Endothelial cell of umbilical vein (primary cell): ENCODE results near the gene TUT7. TPM values are rescaled to one million over a fixed set of nuclear protein-coding genes. Genes with fewer than 3 reads are reported as not detected.

Experiments
- BruUV-seq: library from RNA; stranded (reverse); fragments of 400-500 nt; replicated peaks from 2 replicates; lab custom pipeline; 2021; lab: Mats Ljungman, UMichigan
- CTCF ChIA-PET: fragments of 300-600, 350-600 bp; sonication (Branson Sonifier 250); formaldehyde crosslinking; loops from one replicate; lab custom pipeline; 2021; ENCODE audit warnings: antibody characterized with exemption, inconsistent platforms; lab: Charles Lee
- POLR2A ChIA-PET: fragments of 300-600, 350-600 bp; sonication (Branson Sonifier 250); formaldehyde crosslinking; loops from one replicate; lab custom pipeline; 2021; ENCODE audit warnings: antibody characterized with exemption, inconsistent platforms; lab: Charles Lee
- DNase-seq: peaks from one replicate; pipeline ENCODE4 v3.0.0-alpha.2; 2011; ENCODE audit warnings: low read depth, low spot score
- FAIRE-seq: peaks from 2 replicates; lab custom pipeline; 2011; peaks lifted over from hg19 to GRCh38; lab: Jason Lieb, UNC
- H2AFZ ChIP-seq: 2 replicates; pipeline ENCODE4 v1.6.0; 2012; ENCODE audit warnings: low read depth, low read length, control low read depth, inconsistent platforms
- H3K27ac ChIP-seq: 2 replicates; pipeline ENCODE4 v1.5.1; 2011; ENCODE audit warnings: low read depth, mild to moderate bottlenecking, control low read depth, low read length, moderate library complexity; ENCODE audit not compliant: insufficient read depth
- H3K27me3 ChIP-seq, 2 experiments: 2 replicates each; pipeline versions ENCODE4 v1.6.0 to v1.6.1; 2011; ENCODE audit warnings: low read length in 2 of 2, mixed read lengths in 1 of 2; ENCODE audit not compliant: control insufficient read depth in 2 of 2, insufficient read depth in 2 of 2
- H3K36me3 ChIP-seq, 2 experiments: 2 replicates in 1 of 2; 3 replicates in 1 of 2; pipeline ENCODE4 v1.5.1; 2011; ENCODE audit warnings: low read length in 2 of 2, mild to moderate bottlenecking in 1 of 2, moderate library complexity in 1 of 2; ENCODE audit not compliant: control insufficient read depth in 2 of 2, insufficient read depth in 2 of 2; ENCODE audit errors: extremely low read depth in 1 of 2
- H3K4me1 ChIP-seq: 3 replicates; pipeline ENCODE4 v1.5.1; 2011; ENCODE audit warnings: mild to moderate bottlenecking, low read length; ENCODE audit not compliant: control insufficient read depth, insufficient read depth; ENCODE audit errors: extremely low read depth
- H3K4me2 ChIP-seq: 2 replicates; pipeline ENCODE4 v1.6.1; 2011; ENCODE audit warnings: low read length, control low read depth, mixed read lengths; ENCODE audit not compliant: insufficient read depth
- H3K4me3 ChIP-seq, 3 experiments: fragments of 200-600 bp in 1 of 3; sonication (generic), shearing (Covaris generic) in 1 of 3; replicated peaks in 1 of 3; 2 replicates each; pipeline ENCODE4 v1.5.1; 2011 to 2016; ENCODE audit warnings: control low read depth in 3 of 3, low read length in 3 of 3, mild to moderate bottlenecking in 2 of 3, inconsistent platforms in 1 of 3, low read depth in 1 of 3, moderate library complexity in 1 of 3; ENCODE audit not compliant: insufficient read depth in 1 of 3
- H3K79me2 ChIP-seq: 2 replicates; pipeline ENCODE4 v1.6.0; 2012; ENCODE audit warnings: low read length, inconsistent platforms; ENCODE audit not compliant: control insufficient read depth, insufficient read depth
- H3K9ac ChIP-seq: replicated peaks from 2 replicates; pipeline ENCODE3; 2011; ENCODE audit warnings: low read length, control low read depth; ENCODE audit not compliant: insufficient read depth; ENCODE audit errors: extremely low read depth
- H3K9me1 ChIP-seq: replicated peaks from 3 replicates; pipeline ENCODE4 v1.6.0; 2011; ENCODE audit warnings: mild to moderate bottlenecking, low read length; ENCODE audit not compliant: control insufficient read depth, insufficient read depth; ENCODE audit errors: extremely low read depth
- H3K9me3 ChIP-seq: replicated peaks from 2 replicates; pipeline ENCODE4 v1.5.1; 2012; ENCODE audit warnings: low read length, inconsistent platforms; ENCODE audit not compliant: control insufficient read depth, insufficient read depth
- H4K20me1 ChIP-seq: replicated peaks from 2 replicates; pipeline ENCODE3; 2011; ENCODE audit warnings: mild to moderate bottlenecking, low read length; ENCODE audit not compliant: control insufficient read depth, insufficient read depth; ENCODE audit errors: extremely low read depth
- EZH2 ChIP-seq: IDR thresholded peaks from 2 replicates; pipeline ENCODE4 v1.6.1; 2012; ENCODE audit warnings: borderline replicate concordance, low read depth, mild to moderate bottlenecking, moderate library complexity, low read length, inconsistent platforms; ENCODE audit not compliant: severe bottlenecking
- FOS ChIP-seq: IDR thresholded peaks from 2 replicates; pipeline ENCODE4 v1.6.1; 2011; ENCODE audit warnings: mild to moderate bottlenecking, low read length, moderate library complexity, borderline replicate concordance; ENCODE audit not compliant: insufficient read depth
- GATA2 ChIP-seq: IDR thresholded peaks from 2 replicates; pipeline ENCODE4 v1.7.0; 2011; ENCODE audit warnings: low read depth, mild to moderate bottlenecking, moderate library complexity, mixed read lengths, low read length; ENCODE audit not compliant: insufficient read length, insufficient read depth
- JUN ChIP-seq: IDR thresholded peaks from 2 replicates; pipeline ENCODE4 v1.6.1; 2011; ENCODE audit warnings: borderline replicate concordance, low read depth; ENCODE audit not compliant: insufficient read length, insufficient read depth
- MYC ChIP-seq: IDR thresholded peaks from one replicate; pipeline ENCODE4 v1.6.1; 2011; ENCODE audit warnings: mild to moderate bottlenecking, low read depth, low read length
- POLR2A ChIP-seq: IDR thresholded peaks from 2 replicates; pipeline ENCODE4 v1.6.1; 2012; ENCODE audit warnings: low read depth, mild to moderate bottlenecking, control low read depth, low read length
- POLR2AphosphoS5 ChIP-seq: IDR thresholded peaks from 2 replicates; pipeline ENCODE4 v1.6.1; 2012; ENCODE audit warnings: low read depth, mild to moderate bottlenecking, control low read depth, low read length, moderate library complexity; ENCODE audit not compliant: insufficient read depth
- dilution Hi-C: fragments of 300-500 bp; cut with MboI; formaldehyde crosslinking; loops from one replicate; pipeline ENCODE4 v1.15.0; 2019; ENCODE audit warnings: low sequenced_read_pairs; ENCODE audit not compliant: extremely low pct_ligation_motif_present
- intact Hi-C: fragments of 100-400 bp; cut with micrococcal nuclease; formaldehyde crosslinking; loops from one replicate; pipeline ENCODE4 v1.10.0; 2022
- polyA plus RNA-seq, 4 experiments: library from polyadenylated mRNA; depleted of rRNA in 3 of 4; stranded (reverse) in 3 of 4; unstranded in 1 of 4; fragments of >200 nt; gene quantifications; 2 replicates each; pipeline versions ENCODE4 v1.2.1 to v1.2.3, GENCODE V29; 2011 to 2012; ENCODE audit warnings: missing spikeins in 1 of 4
- total RNA-seq: library from RNA; stranded (reverse); gene quantifications from 2 replicates; pipeline ENCODE4 v1.2.3, GENCODE V29; 2021
- TF ChIP-seq, protein P1 (sequence below): IDR thresholded peaks from 2 replicates; pipeline ENCODE4 v1.6.1; 2011; ENCODE audit not compliant: insufficient read depth, insufficient read length
- TF ChIP-seq, protein P2 (sequence below), 2 donors: IDR thresholded peaks; 1 replicate in 1 of 2; 2 replicates in 1 of 2; pipeline ENCODE4 v1.5.1; 2011; ENCODE audit warnings: low read length in 2 of 2, mild to moderate bottlenecking in 2 of 2, moderate library complexity in 2 of 2, control low read depth in 1 of 2, inconsistent platforms in 1 of 2, low read depth in 1 of 2; ENCODE audit not compliant: insufficient read depth in 1 of 2; ENCODE audit errors: extremely low read depth in 1 of 2

TUT7 gene
- total and polyA plus RNA-seq, 2 donors (not counting 3 experiments of a cell fraction or from before 2014, with no cell fraction given) = 5.1 to 19.0 TPM

DNA sequence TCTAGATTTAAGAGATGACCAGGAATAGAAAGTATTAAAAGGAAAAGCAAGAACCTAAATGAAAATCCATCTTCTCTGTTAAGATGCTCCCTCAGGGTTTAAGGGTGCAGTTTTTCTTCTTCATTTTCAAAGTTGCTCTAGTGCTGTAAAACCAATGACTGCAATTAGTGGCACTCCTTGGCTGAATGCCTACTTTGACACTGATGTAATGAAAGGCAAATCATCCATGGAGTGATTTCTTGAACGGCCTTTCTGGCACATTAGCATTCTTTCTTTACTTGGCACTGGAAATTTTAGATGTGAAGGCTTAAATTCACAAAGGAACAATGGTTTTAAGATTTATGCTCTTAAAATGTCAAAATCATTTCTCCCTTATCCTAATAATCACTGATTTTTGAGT lies 52.5 kb downstream of the TUT7 start:
- no peaks in the 10 kb centered on the region for H4K20me1 ChIP-seq
- no peaks in the 10 kb centered on the region for H3K9me1 ChIP-seq

More for the DNA sequence above, 52.5 kb downstream of the TUT7 start:
- Histone ChIP-seq H3K4me1 (peaks cover 7% of the 10 kb centered on the region), H2AFZ (no peak overlapping the region), H3K27ac (no peak overlapping the region), H3K79me2 (no peaks in the 10 kb centered on the region), H3K9me3 (no peaks in the 10 kb centered on the region), H3K9ac (no peak overlapping the region), H3K4me2 (no peak overlapping the region), H3K4me3 (no peak overlapping the region), H3K36me3 (peaks cover 19 to 23% of the 10 kb centered on the region in 2 experiments), H3K27me3 (no peaks in the 10 kb centered on the region)
- TF ChIP-seq POLR2AphosphoS5 = no peak
- TF ChIP-seq POLR2A = no peak
- TF ChIP-seq JUN = no peak
- TF ChIP-seq MYC = no peak
- TF ChIP-seq FOS = no peak
- TF ChIP-seq, protein P1, sequence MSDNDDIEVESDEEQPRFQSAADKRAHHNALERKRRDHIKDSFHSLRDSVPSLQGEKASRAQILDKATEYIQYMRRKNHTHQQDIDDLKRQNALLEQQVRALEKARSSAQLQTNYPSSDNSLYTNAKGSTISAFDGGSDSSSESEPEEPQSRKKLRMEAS = no peak
- TF ChIP-seq, protein P2, sequence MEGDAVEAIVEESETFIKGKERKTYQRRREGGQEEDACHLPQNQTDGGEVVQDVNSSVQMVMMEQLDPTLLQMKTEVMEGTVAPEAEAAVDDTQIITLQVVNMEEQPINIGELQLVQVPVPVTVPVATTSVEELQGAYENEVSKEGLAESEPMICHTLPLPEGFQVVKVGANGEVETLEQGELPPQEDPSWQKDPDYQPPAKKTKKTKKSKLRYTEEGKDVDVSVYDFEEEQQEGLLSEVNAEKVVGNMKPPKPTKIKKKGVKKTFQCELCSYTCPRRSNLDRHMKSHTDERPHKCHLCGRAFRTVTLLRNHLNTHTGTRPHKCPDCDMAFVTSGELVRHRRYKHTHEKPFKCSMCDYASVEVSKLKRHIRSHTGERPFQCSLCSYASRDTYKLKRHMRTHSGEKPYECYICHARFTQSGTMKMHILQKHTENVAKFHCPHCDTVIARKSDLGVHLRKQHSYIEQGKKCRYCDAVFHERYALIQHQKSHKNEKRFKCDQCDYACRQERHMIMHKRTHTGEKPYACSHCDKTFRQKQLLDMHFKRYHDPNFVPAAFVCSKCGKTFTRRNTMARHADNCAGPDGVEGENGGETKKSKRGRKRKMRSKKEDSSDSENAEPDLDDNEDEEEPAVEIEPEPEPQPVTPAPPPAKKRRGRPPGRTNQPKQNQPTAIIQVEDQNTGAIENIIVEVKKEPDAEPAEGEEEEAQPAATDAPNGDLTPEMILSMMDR (IDR thresholded peaks at IDR 0.05; ENCODE audit: extremely low read depth in 1 of 2, insufficient read depth in 1 of 2, low read depth in 1 of 2, low read length in 2 of 2) = no peak
- TF ChIP-seq GATA2 = no peak
- no peak for TF ChIP-seq EZH2
- no TSS peak for BruUV-seq
- FAIRE-seq = no peak
- POLR2A ChIA-PET = no interaction called here
- CTCF ChIA-PET = no interaction called here
- dilution Hi-C loops (no loop called here), intact Hi-C loops (no loop called here)
- no peak for DNase-seq
